Stimulated activated naive CD8-positive, alpha-beta T cell treated with anti-CD3 and anti-CD28 coated beads, Interleukin-15, Interleukin-2, amounts not matched to agents 100 ng/mL and 50 ng/mL, for 24 hours (primary cell): ENCODE results near the gene MYO1H.
A peak's percentile ranks its signal among the peaks of the same experiment; 100 is the strongest.

Experiments
- H3K27ac Mint-ChIP-seq: one replicate; pipeline ENCODE4 v1.8.0; 2021; ENCODE audit warnings: mild to moderate bottlenecking, mixed read lengths
- H3K27me3 Mint-ChIP-seq: one replicate; pipeline ENCODE4 v1.8.0; 2021; ENCODE audit warnings: mixed read lengths
- H3K36me3 Mint-ChIP-seq: one replicate; pipeline ENCODE4 v1.8.0; 2021; ENCODE audit warnings: low read depth, mixed read lengths
- H3K4me1 Mint-ChIP-seq: one replicate; pipeline ENCODE4 v1.8.0; 2021; ENCODE audit warnings: low read depth, mixed read lengths
- H3K4me3 Mint-ChIP-seq: one replicate; pipeline ENCODE4 v1.8.0; 2021; ENCODE audit warnings: mild to moderate bottlenecking, mixed read lengths
- H3K9me3 Mint-ChIP-seq: one replicate; pipeline ENCODE4 v1.8.0; 2021; ENCODE audit warnings: mixed read lengths

MYO1H gene

DNA sequence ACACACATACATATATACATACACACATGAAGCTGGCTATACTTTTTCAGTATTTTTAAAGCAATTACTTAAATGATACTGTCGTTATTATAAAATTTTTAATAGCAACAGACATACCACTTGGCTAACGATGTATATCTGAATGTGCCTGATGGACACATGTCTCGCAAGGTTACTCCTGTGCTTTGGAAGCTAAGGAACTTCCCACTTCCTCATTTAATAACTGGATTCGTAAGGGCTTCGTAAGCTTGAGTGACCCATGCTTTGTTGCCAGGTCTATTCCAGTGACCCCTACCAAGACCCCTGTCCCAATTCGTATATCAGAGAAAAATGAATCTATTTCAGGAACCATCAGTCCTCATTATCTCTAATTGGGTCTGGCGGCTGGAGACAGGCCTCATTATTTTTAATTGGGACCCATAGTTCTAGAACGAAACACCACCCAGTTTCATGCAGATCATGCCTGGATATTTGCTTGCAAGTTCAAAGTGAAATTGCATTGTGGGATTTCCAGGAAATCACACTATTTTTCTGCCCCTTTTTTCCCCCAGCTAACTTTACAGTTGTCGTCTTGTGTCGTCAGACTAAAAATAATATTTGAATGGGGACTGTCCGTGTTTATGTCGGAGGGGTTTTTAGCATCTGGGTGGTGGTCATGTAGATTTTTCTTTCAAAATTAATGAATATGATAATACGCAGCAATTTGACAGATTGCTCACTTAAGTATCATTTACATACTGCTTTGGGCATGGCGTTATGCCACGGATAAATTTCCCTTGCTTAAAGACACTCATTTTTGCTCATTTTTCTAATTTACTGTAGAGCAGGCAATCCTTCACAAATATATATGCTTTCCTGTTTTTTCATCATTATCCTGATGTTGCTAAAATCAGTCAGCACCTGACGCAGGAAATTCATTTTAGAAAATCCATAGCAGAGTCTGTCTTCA is 17.1 kb upstream of the MYO1H start:
- Mint-ChIP-seq H3K9me3 (no peaks in the 10 kb centered on the region), H3K36me3 (no peaks in the 10 kb centered on the region), H3K27me3 (peaks cover 9% of the 10 kb centered on the region), H3K4me3 (no peak overlapping the region), H3K4me1 (no peaks in the 10 kb centered on the region), H3K27ac (no peak overlapping the region)

DNA sequence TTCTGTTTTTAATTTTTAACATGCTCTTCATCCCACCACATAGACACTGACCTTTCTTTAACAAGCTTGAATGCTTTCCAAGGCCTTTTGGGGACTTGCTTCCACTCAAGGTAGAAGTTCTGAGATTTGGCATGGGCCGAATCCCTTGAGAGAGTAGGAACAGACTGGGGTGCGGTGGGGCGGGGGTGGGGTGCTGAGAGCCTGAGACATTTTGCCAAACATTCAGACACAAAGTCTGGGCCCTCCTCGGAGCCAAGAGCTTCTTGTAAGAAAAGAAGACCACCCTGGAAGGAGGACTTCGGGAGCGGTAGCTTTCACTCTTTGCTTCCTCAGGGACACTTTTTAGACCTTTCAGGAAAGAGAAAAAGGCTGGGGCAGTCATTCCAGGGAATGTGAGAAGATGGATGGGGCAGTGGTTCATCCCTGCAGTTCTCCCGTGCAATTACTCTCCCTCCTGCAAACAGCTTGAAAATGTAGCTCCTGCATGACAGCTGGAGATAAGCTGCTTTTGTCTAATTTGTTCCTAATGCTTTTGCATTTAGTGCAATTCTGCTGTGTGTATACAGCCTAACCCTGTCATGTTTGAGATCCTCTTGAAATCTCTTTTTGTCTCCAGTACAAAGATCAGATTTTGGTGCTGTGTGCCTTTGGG is 16.3 kb upstream of the MYO1H start:
- no peaks in the 10 kb centered on the region for H3K4me1 Mint-ChIP-seq
- no peak overlapping the region for H3K27ac Mint-ChIP-seq
- no peak overlapping the region for H3K4me3 Mint-ChIP-seq
- H3K36me3 Mint-ChIP-seq = no peaks in the 10 kb centered on the region
- peaks cover 15% of the 10 kb centered on the region for H3K27me3 Mint-ChIP-seq
- H3K9me3 Mint-ChIP-seq = no peaks in the 10 kb centered on the region

DNA sequence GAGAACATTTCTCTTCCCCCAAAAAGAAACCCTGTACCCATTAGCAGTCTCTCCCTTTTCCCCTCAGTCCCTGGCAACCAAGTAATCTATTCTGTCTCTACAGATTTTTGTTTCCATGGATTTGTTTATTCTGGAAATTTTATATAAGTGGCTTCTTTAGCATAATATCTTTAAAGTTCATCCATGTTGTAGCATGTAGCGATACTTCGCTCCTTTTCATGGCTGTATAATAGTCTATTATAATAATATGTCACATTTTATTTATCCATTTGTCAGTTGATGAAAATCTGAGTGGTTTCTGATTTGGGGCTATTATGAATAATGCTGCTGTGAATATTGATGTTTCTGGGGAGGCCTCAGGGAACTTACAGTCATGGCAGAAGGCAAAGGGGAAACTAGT is 12.8 kb upstream of the MYO1H start:
- H3K27ac Mint-ChIP-seq = no peak overlapping the region
- no peak overlapping the region for H3K4me3 Mint-ChIP-seq
- no peaks in the 10 kb centered on the region for H3K9me3 Mint-ChIP-seq
- H3K27me3 Mint-ChIP-seq = peaks cover 28% of the 10 kb centered on the region
- H3K4me1 Mint-ChIP-seq = no peaks in the 10 kb centered on the region
- no peaks in the 10 kb centered on the region for H3K36me3 Mint-ChIP-seq

DNA sequence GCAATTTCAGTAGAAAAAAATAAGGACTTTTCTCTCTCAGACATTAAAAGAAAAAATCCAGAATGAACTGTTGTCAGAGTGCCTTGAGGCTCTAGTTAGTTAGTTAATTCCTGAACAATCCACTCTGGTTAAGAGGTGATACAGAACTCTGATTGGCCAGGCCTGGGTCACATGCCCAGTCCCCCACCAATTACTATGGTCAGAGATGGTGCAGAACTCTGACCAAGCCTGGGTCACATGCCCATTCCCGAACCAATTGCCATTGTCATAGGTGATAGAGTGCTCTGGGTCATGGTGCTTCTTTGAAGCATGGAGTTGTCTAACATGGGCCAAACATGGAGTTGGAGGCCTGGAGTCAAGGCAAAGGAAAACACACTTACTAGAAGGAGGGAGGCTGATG is 11.1 kb upstream of the MYO1H start:
- Mint-ChIP-seq H3K27ac (no peak overlapping the region), H3K4me3 (no peak overlapping the region), H3K27me3 (peaks cover 32% of the 10 kb centered on the region), H3K9me3 (no peaks in the 10 kb centered on the region), H3K36me3 (no peaks in the 10 kb centered on the region), H3K4me1 (no peaks in the 10 kb centered on the region)

DNA sequence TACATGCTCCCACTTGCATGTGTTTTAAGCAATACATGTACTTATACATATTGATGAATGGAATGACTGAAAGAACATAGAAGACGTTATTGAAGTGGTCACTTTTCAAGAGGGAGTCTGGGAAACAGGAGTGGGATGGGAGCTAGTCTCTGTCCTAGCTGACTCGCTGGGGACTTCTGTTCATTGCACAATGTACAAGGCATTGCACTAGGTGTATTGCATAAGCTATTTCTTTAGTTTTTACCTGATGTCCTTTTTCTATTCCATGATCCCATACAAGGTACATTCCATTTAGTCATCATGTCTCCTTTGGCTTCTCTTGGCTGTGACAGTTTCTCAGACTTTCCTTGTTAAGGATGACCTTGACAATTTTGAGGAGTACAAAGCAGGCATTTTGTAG is 4.0 kb upstream of the MYO1H start:
- peaks cover 31% of the 10 kb centered on the region for H3K27me3 Mint-ChIP-seq
- no peaks in the 10 kb centered on the region for H3K36me3 Mint-ChIP-seq
- H3K4me3 Mint-ChIP-seq = no peak overlapping the region
- no peak overlapping the region for H3K27ac Mint-ChIP-seq
- no peaks in the 10 kb centered on the region for H3K9me3 Mint-ChIP-seq
- H3K4me1 Mint-ChIP-seq = no peaks in the 10 kb centered on the region

DNA sequence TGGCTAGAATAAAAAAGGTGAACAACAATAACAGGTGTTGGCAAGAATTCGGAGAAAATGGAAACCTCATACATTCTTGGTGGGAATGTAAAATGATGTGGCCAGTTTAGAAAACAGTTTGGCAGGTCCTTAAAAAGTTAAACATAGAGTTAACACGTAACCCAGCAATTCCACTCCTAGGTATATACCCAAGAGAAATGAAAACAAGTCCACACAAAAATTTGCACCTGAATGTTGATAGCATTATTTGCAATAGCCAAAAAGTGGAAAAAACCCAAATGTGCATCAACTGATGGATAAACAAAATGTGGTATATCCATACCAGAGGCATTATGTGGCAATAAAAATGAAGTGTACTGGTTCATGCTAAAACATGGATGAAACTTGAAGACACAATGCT is 2.3 kb upstream of the MYO1H start:
- Mint-ChIP-seq H3K27me3 (peaks cover 22% of the 10 kb centered on the region), H3K9me3 (no peaks in the 10 kb centered on the region), H3K36me3 (no peaks in the 10 kb centered on the region), H3K4me3 (no peak overlapping the region), H3K27ac (no peak overlapping the region), H3K4me1 (no peaks in the 10 kb centered on the region)

DNA sequence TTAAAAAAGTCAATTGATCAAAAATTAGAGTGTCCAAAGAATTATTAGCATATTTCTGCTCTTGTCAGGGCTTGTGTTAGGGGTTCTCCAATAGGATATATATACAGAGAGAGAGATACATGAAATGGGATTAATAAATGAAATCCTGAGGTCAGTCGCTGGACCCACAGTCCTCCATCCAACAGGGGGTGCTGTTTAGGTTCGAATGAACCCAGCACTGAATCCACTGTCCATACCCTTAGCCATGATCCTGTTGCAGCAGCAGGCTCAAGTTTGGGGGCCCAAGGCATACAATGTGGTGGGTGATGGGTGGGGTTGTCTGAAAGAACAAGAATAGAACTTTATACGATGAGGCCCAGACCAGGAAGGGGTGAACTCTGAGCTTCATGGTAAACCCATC is 780 bp upstream of the MYO1H start:
- Mint-ChIP-seq H3K27me3 (peaks cover 21% of the 10 kb centered on the region), H3K4me3 (no peak overlapping the region), H3K9me3 (no peaks in the 10 kb centered on the region), H3K27ac (no peak overlapping the region), H3K4me1 (no peaks in the 10 kb centered on the region), H3K36me3 (no peaks in the 10 kb centered on the region)

DNA sequence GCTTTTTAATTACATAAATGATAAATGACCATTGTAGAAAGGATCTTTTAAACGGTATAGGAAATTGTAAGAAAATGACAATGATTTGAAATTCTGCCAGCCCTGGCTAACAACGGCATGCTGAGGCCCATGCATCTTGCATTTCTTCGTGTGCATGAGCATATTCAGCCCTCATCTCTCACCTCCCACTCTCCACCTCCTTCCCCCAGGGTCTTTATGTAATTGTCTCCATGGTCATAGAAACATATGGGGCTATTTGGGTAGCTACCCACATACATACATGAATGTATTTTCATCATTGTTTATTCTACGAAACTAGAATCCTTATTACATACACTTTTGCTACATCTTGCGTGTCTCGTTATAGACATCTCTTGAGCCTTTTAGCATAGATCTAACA is 4.5 kb downstream of the MYO1H start:
- no peak overlapping the region for H3K27ac Mint-ChIP-seq
- H3K36me3 Mint-ChIP-seq = no peaks in the 10 kb centered on the region
- peaks cover 22% of the 10 kb centered on the region for H3K27me3 Mint-ChIP-seq
- H3K4me1 Mint-ChIP-seq = no peaks in the 10 kb centered on the region
- H3K4me3 Mint-ChIP-seq = no peak overlapping the region
- no peaks in the 10 kb centered on the region for H3K9me3 Mint-ChIP-seq

DNA sequence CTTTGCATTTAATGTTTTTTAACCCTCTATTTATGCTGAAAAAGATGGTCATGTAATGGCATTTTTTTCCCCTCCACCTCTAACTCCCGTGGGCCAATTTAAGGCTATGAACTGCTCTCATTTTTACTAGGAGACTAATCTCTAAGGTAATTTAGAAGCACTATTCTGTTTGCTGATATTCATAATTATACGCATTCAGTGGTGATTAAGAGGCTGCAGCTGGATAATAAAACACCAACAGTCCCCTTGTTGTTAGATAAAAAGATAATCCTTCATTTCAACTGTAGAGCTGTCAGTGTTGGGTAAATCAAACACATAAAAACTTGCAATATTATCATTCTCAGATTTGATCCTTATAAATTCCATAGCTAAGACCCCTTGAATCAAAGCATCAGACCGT is 8.9 kb downstream of the MYO1H start:
- H3K4me3 Mint-ChIP-seq = no peak overlapping the region
- no peak overlapping the region for H3K27ac Mint-ChIP-seq
- peaks cover 35% of the 10 kb centered on the region for H3K27me3 Mint-ChIP-seq
- H3K36me3 Mint-ChIP-seq = no peaks in the 10 kb centered on the region
- peaks cover 12% of the 10 kb centered on the region for H3K4me1 Mint-ChIP-seq
- H3K9me3 Mint-ChIP-seq = no peaks in the 10 kb centered on the region

DNA sequence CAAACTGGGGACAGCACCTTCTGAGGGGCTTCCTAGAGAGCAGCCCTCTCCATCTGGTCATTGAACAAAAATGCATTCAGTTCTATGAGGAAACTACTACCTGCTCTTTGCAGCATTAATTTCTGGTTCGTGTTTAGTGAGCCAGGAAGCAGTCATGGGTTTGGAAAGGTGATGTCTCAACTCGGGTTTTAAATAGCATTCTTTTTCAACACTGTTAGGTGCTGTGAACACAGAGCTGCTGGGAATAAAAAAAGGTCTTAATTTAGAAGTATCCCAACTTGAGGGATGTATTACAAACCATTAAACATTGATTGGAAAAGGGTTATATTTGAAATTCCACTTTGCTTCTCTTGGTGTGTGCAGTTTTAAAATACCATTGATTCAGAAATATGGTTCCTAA is 9.3 kb downstream of the MYO1H start:
- Mint-ChIP-seq H3K36me3 (no peaks in the 10 kb centered on the region), H3K9me3 (no peaks in the 10 kb centered on the region), H3K27ac (no peak overlapping the region), H3K4me1 (peaks cover 12% of the 10 kb centered on the region), H3K4me3 (no peak overlapping the region), H3K27me3 (peaks cover 40% of the 10 kb centered on the region)

DNA sequence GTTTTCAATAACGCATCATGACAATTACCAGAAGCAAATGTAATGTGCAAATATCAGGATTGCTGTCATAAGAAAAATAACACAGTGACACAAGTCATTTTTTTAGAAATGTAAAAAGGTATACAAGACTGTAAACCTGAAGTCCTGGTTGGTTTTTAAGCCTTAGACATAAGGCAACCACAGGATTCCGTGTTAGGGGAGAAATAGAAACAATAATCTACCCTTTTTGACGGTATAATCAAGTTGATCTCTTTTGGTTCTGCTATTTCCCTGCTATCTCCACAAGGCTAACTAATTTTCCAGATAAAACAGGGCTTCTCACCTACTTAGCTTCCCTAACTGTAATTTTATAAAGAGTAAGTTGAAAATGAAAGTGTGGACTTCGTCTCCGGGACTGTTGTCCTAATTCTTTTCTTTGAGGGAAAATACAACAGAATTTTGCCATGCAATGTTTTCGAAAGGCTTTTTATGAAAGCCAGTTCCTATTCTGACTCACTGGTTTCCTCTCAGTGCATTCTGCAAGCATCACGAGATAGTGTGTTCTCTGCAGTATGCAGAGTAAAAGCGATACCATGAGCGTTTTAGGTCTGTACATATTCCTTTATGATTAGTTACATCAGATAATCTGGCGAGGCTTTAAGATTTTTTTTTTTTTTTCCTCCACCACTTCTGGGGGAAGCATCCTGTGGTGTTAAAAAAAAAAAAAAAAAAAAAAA is 10.6 kb downstream of the MYO1H start:
- Mint-ChIP-seq H3K27ac (no peak overlapping the region), H3K4me3 (peak overlapping the region; percentile 56), H3K4me1 (peaks cover 12% of the 10 kb centered on the region), H3K36me3 (no peaks in the 10 kb centered on the region), H3K9me3 (no peaks in the 10 kb centered on the region), H3K27me3 (peaks cover 40% of the 10 kb centered on the region)

DNA sequence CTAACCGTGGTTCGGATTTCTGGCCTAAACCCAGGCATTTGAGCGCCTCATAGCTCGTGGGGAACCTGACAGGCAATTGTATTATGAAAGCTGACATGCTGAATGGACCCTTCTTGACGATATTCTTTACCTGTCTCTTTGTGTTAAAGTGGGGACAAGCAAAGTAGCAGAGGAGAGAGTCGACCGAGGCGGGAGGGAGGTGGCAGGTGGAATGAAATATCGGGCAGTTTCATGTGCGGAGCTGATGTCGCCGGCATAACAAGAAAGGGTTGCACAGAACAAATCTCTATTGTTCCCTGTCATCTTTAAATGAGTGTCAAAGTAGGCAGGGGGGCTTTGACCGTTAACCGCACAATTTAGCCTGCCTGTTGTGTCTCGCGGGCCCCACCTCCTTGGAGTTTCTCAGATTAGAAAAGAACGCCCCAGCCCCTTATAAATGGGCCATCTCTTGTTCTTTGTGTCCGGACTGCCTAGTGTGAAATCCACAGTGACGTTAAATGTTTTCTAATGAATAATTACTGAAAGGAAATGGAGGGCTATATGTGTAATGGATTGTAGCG is 11.5 kb downstream of the MYO1H start:
- Mint-ChIP-seq H3K4me3 (no peak overlapping the region), H3K36me3 (no peaks in the 10 kb centered on the region), H3K9me3 (no peaks in the 10 kb centered on the region), H3K27me3 (peaks cover 40% of the 10 kb centered on the region), H3K27ac (no peak overlapping the region), H3K4me1 (peaks cover 12% of the 10 kb centered on the region)

DNA sequence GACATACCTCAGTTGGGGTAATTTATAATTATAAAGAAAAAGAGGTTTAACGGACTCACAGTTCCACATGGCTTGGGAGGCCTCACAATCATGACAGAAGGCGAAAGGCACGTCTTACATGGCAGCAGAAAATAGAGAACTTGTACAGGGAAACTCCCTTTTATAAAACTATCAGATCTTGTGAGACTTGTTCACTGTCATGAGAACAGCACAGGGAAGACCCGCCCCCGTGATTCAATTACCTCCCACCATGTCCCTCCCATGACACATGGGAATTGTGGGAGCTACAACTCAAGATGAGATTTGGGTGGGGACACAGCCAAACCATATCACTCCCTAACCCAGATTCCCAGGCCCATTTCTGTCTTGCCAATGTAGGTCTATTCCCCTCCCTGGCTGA is 22.1 kb downstream of the MYO1H start:
- Mint-ChIP-seq H3K9me3 (no peaks in the 10 kb centered on the region), H3K27me3 (peaks cover 26% of the 10 kb centered on the region), H3K4me1 (no peaks in the 10 kb centered on the region), H3K36me3 (no peaks in the 10 kb centered on the region), H3K27ac (no peak overlapping the region), H3K4me3 (no peak overlapping the region)

DNA sequence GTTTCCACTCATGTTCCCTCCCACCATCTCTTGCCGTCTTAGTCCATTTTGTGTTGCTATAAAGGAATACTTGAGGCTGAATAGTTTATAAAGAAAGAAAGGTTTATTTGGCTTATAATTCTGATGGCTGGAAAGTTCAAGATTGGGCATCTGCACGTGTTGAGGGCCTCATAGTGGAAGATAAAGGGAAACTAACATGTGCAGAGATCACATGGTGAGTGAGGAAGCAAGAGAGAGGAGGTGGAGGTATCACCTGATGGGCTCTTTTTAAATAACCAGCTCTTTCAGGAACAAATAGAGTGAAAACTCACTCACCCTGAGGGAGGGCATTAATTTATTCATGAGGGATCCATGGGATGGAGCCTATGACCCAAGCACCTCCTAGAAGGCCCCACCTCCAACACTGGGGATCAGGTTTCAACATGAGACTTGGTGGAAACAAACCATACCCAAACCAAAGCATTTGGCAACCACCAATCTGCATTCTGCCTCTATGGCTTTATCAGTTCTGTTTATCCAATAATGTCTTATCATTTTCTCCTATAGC is 29.5 kb downstream of the MYO1H start:
- Mint-ChIP-seq H3K36me3 (no peaks in the 10 kb centered on the region), H3K27ac (no peak overlapping the region), H3K4me1 (no peaks in the 10 kb centered on the region), H3K27me3 (peaks cover 41% of the 10 kb centered on the region), H3K9me3 (no peaks in the 10 kb centered on the region), H3K4me3 (no peak overlapping the region)

DNA sequence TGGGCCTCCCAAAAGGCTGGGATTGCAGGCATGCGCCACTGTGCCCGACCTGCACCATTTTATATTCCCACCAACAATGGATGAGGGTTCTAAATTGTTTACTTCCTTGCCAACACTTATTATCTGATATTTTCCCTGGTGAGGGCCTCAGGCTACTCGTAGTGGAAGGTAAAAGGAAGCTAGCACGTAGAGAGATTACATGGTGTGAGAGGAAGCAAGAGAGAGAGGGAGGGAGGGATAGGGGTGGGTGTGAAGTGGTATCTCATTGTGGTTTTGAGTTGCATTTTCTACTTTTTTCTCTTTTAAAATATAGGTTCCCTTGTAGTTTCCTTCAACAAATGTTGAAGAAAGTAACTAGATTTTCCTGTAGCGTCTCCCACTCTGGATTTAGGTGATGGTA is 30.9 kb downstream of the MYO1H start:
- Mint-ChIP-seq H3K4me1 (no peaks in the 10 kb centered on the region), H3K27me3 (peaks cover 40% of the 10 kb centered on the region), H3K27ac (no peak overlapping the region), H3K4me3 (no peak overlapping the region), H3K9me3 (no peaks in the 10 kb centered on the region), H3K36me3 (no peaks in the 10 kb centered on the region)
